OCI-LY7 (cell line): ENCODE data around the gene RNF123.

Experiments
- EZH2phosphoT487 ChIP-seq: fragments of 200-600 bp; sonication (generic); IDR thresholded peaks from 2 replicates; pipeline ENCODE4 v1.6.1; 2018; ENCODE audit warnings: low read depth, borderline replicate concordance, mild to moderate bottlenecking, mixed run types, antibody characterized with exemption, low read length, moderate library complexity, mixed read lengths
- TF ChIP-seq, protein P1 (sequence below): fragments of 200-600 bp; sonication (generic); conservative IDR thresholded peaks from 2 replicates; pipeline ENCODE4 v1.5.1; 2014; ENCODE audit warnings: mild to moderate bottlenecking, antibody characterized with exemption, low read length, moderate library complexity, mixed read lengths

- TF ChIP-seq, protein P1, sequence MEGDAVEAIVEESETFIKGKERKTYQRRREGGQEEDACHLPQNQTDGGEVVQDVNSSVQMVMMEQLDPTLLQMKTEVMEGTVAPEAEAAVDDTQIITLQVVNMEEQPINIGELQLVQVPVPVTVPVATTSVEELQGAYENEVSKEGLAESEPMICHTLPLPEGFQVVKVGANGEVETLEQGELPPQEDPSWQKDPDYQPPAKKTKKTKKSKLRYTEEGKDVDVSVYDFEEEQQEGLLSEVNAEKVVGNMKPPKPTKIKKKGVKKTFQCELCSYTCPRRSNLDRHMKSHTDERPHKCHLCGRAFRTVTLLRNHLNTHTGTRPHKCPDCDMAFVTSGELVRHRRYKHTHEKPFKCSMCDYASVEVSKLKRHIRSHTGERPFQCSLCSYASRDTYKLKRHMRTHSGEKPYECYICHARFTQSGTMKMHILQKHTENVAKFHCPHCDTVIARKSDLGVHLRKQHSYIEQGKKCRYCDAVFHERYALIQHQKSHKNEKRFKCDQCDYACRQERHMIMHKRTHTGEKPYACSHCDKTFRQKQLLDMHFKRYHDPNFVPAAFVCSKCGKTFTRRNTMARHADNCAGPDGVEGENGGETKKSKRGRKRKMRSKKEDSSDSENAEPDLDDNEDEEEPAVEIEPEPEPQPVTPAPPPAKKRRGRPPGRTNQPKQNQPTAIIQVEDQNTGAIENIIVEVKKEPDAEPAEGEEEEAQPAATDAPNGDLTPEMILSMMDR: no peak
- no peak for TF ChIP-seq EZH2phosphoT487
These were observed 13.3 kb downstream of the RNF123 start for GRCh38 chr3:49702672-49703071.
